Mesenteric fat pad (tissue), 1 donor: ENCODE results near the gene LMF1. TPM values are rescaled to one million over a fixed set of nuclear protein-coding genes. Genes with fewer than 3 reads are reported as not detected.
"Not testable (repeated sequence)": the region's sequence is repeated elsewhere in the genome, so short reads cannot be mapped to it uniquely, and the experiment has no call there.

Source experiments
- DNase-seq: peaks from one replicate; pipeline ENCODE4 v3.0.0-alpha.2; 2020; ENCODE audit warnings: low spot score
- total RNA-seq: library from RNA; stranded (reverse); fragmentation: NEBNext Ultra II Directional; extraction: Animal tissue kit (Norgen Biotek cat#: 25700); gene quantifications from one replicate; pipeline ENCODE4 v1.2.1, GENCODE V29; 2021
- donor health status: DM: yes; HTN: yes; CAD: no.

LMF1 gene
- total RNA-seq, 1 donor from 2014 or later: 16.0 TPM

DNA sequence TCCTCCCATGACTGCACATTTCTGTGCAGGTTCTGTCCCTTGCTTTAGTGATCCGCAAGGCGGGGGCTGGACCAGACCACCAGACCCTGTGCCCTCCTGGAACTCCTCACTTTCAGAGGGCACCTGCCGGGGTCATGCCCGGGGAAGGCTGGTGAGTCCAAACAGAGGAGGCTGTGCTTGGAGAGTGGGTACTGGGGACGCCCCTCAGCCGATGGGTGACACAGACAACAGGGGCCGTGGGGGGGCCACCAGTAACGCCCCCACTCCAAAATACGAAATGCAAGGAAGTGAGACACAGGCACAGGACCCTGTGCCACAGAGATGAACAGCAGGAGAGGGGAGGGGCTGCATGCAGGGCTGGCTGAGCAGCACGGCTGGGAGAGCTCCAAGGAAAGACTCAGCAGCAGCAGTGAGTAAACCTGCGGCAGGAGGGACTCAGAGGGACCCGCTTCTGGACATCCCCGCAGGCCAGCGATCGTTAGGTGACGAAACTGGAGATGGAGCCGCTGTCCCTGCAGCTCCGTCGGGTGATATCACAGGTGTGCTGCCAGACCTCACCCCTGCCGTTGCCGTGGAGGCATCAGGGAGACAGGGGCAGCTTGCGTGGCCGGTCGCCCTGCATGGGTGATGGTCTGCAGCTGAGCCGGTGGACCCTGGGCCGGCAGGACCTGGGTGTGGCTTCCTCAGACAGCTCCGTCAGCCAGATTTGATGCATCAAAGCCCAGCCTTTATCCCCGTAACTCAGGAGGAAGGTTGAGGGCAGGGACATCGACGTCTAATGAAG is 99.0 kb downstream of the LMF1 start:
- DNase-seq: no peak

DNA sequence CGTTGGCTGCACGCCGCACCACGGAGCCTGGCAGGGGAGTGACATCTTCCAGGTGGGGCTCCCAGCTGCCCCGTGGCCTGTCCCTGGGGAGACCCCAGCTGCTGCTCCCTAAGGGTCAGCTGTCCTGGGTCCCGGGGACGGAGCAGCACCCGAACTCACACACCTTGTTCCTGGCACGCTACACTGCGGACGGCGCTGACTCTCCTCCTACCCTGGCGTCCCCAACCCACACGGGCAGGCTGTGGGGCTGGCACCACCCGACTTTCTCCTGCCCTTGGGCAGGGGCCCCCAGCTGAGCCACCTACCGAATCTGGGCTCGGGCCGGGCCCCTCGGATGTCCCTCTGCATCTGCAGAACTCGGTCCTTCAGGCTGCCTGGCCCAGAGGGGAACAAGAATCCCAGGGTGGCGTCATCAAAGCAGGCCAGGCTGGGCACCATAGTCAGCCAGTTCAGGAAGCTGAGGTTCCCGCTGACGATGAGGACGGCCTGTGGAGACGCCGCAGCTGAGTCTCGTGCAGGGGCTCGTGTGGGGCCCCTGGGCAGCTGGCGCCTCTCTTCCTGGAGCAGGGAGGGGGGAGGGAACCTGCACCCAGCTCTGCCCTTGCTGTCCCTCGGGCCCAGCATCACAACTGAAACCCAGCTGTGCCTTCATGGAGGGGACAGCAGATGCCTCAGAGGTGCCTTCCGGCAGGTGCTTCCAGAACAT is 99.8 kb downstream of the LMF1 start:
- no peak for DNase-seq

DNA sequence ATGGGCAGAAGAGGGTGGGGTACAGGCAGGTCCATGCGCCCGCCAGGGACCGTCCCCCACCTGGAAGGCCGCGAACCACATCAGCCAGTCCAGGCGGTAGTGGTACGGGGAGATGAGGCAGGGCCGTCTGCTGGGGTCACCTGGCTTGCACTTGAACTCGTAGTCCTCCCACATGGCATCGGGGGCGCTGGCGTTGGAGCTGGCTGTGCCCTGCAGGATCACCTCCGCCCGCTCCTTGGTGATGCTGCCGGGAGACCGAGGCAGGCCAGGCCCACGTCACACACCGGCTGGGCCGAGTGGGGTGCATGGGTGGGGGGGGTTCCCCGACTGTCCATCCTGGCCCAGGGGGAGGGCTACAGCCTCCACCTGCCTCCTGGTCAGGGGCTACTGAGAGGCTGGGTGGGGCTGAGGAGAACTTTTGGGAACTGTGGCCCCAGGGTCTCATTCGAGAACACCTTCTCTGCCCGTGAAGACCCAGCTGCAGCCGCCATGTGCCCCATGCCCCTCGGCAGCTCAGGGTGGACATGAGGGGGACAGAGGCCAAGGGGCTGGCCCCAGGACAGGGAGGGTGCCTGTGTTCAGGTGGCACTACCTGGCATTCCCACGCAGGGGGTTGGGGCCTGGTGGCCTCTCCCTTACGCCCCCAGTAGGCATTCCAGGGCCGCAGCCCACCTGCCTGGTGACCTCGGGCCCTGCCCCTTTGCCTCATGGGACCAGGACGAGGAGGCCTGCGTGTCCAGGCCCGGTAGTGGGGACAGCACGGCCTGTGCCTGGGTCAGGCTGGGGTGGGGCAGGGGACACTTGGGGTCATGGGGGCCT is 100.8 kb downstream of the LMF1 start:
- DNase-seq: no peak

DNA sequence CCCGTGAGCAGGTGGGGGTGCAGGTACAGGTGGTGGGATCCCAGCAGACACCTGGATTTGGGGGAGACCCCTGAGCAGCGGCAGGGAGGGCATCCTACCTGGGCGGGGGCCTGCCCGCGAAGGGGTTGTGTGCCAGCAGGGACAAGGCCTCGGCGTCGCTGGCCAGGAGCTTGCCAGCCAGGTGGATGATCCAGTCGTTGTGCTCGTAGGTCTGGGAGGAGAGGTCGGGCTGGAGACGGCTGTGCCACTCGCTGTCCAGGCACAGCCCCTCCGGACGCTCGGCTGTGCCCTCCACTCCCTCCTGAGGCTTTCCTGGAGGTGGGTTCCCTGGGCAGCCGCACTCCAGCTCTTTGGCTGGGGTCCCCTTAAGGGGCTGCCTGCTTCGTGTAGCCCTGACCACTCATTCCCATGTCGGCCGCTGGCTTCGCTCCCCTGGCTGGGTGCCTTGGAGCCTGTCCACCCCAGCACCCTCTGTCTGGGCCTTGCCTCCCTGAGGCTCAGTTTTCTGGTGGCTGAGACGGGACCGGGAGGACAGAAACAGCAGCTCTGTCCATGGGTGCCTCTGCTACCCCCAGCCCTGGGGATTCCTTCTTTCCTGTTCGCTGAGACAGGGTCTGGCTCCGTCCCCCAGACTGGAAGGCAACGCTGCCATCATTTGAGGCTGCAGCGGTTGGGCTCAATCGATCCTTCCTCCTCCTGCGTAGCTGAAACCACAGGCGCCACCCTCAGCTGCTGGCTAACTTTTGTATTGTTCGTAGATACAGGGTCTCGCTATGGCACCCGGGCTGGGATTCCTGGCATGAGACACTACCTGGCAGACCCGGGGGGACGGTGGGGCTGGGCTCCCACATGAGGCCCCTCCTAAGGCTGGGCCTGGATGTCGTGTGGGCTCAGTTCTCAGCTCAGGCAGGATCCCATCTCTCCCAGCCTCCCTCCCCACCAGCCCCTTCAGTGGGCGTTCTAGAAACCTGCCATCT is 101.7 kb downstream of the LMF1 start:
- DNase-seq: no peak

DNA sequence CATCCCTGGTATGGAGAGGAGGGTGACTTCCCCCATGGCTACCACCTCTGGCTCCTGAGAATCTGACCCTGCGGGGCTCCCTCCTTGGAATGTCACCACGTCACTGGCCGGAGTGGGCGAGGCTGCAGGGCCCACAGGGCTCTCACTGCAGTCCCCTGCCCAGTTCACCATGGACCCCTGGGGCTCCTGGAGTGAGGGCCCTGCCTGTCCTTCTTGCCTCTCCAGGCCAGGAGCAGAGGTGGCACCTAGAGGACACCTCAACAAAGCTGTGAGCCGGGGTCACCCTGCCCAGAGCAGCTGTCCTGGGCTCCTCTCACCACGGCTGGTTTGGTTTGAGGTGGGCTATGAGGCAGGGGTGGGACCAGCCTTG is 102.4 kb downstream of the LMF1 start:
- DNase-seq: no peak

DNA sequence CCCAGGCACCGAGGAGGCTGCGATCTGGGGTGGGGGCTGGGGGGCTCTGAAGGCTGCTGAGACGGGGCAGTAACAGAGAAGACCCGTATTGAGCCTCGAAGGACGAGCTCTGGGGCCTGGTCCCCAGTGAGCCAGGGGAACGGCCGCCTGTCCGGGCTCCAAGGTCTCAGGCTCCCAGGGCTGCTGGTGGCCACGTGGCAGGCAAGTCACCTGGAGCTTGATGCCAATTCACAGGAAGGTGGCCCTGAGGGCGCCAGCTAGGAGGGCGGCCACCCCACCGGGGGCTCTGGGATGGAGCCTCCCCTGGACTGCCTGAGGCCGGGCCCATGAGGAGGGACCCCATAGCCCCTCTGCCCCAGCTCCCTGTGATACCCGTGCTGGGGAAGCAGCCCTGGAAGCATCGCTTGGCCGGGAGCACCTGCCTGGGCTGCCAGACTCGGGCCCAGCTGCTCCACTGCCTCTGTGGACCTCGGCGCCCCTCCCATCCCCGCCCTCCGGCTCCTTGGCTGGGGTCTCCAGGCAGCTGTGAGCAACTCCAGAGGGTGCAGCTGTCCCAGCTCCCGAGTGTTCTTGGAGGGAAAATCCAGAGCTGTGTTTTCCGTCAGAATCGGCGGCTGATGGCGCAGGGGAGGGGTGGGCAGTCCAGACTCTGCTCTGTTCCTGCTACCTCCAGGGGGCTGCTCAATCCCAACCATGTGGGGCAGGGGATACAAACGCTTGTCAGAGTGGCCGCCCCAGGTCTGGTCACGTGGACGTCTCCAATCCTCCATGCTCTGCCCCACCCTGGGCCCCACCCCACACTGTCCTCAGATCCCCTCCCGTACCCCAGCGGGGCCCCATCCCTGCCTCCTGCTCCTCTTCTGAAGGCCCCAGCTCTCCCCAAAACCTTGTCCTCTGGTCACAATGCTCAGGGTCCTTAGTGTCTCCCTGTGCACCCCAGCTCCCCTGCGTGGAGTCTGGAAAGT is 103.1 kb downstream of the LMF1 start:
- no peak for DNase-seq

DNA sequence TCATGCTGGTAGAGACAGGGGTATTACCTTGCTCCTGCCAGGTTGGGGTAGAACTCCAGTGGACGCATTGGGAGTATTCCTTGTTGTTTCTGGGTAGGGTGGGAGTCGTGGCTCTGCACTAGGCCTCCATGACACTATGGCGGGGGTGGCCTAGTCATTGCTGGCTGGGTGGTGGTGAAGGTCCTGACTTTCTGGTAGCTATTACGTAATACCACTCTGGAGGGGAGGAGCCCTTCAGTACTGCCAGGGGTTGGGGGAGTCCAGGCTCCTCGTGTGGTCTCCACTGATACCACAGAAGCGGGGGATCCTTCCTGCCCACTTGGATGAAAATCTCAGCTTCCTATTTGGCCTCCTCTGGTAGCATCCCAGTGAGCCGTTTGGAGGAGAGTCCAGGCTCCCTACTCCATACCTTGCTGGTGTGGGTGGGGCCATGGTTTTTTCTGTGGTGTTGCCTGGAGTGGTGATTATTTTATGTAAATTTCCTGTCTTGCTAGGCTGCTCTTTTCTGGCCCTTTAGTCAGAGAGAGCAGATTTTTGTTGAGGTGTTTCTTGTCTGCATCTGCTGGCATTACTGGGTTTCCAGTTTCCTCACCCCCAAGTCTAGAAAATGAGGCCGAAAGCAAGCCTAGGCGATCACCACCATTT is 104.4 kb downstream of the LMF1 start:
- DNase-seq: no peak

DNA sequence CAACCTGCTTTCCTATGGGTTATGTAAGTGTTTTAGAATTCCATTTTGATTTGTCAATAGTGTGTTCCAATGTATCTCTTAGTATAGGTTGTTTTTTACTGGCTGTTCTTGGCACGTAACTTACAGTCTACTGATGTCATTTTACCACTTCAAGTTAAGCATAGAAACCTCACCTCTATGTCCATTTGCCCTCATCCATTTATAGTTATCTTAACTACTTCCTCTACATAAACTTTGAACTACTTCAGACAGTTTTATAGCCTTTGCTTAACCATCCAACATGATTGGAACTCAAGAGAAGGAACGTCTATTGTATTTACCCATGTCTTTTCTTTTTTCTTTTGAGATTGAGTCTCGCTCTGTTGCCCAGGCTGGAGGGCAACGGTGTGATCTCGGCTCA is 105.8 kb downstream of the LMF1 start:
- DNase-seq: no peak

DNA sequence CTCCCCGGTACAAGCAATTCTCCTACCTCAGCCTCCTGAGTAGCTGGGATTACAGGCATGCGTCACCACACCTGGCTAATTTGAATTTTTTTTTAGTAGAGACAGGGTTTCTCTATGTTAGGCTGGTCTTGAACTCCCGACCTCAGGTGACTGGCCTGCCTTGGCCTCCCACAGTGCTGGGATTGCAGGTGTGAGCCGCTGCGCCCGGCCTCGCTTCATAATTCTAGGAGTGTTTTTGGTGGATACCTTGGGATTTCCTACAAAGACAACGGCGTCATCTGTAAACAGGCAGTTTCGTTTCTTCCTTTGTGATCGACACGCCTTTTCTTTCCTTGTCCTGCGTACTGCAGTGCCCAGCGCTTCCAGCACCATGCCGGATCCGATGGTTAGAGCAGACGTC is 109.3 kb downstream of the LMF1 start:
- no peak for DNase-seq

DNA sequence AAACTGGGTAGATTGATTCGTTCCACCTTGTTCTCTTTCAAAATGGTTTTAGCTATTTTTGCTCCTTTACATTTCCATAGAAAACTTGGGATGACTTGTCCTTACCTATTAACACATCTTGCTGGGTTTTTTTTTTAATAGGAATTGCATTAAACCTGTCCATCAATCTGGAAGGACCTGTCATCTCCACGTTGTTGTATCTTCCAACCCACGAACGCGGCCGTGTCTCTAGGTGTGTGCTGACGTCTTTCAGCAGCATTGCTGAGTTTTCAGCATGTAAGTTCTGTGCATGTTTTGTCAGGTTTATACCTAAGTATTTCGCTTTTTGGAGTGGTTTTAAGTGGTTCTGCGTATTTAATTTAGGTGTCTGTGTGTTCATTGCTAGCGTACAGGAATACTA is 109.9 kb downstream of the LMF1 start:
- DNase-seq: no peak

DNA sequence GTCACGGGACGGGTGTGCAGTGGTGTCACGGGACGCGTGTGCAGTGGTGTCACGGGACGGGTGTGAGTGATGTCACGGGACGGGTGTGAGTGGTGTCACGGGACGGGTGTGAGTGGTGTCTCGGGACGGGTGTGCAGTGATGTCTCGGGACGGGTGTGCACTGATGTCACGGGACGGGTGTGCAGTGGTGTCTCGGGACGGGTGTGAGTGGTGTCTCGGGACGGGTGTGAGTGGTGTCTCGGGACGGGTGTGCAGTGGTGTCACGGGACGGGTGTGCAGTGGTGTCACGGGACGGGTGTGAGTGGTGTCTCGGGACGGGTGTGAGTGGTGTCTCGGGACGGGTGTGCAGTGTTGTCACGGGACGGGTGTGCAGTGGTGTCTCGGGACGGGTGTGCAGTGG is 111.8 kb downstream of the LMF1 start:
- not testable (repeated sequence) for DNase-seq

DNA sequence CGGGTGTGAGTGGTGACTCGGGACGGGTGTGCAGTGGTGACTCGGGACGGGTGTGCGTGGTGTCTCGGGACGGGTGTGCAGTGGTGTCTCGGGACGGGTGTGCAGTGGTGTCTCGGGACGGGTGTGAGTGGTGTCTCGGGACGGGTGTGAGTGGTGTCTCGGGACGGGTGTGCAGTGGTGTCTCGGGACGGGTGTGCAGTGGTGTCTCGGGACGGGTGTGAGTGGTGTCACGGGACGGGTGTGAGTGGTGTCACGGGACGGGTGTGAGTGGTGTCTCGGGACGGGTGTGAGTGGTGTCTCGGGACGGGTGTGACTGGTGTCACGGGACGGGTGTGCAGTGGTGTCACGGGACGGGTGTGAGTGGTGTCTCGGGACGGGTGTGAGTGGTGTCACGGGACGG is 112.3 kb downstream of the LMF1 start:
- not testable (repeated sequence) for DNase-seq

DNA sequence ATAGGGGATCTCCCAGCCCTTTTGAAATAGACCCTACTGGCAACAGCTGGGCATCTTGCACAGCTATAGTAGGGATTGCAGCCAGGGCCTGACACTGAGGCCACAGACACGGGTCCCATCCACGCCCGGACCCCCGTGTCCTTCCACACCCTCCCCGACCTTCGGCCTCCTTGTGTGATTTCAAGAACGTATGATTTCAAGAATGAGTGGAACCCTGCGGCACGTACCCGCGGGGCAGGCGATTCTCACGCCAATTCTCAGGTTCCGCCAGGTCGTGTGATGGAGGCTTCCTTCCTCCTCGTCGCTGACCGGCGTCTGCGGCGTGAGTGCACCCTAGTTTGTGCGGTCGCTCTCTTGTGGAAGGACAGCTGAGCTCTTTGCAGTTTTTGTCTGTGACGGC is 114.0 kb downstream of the LMF1 start:
- no peak for DNase-seq

DNA sequence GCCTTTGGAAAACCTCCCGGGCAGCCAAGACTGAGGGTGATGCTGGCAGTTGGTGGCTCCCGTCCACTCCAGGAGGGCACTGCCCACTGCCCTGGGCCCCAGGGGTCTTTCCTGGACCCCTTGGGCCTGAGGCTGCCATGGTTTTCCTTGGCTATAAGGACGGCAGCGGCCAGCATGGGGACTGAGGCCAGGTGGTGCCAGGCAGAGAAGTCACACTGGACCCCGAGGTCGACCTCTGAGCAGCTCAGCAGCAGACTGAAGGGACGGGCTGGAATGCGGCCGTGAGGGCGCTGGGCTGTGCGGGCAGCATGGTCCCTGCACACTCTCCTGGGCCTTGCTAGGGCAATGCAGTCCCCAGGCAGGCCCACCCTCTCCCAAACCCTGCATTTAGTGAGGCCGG is 114.7 kb downstream of the LMF1 start:
- no peak for DNase-seq

DNA sequence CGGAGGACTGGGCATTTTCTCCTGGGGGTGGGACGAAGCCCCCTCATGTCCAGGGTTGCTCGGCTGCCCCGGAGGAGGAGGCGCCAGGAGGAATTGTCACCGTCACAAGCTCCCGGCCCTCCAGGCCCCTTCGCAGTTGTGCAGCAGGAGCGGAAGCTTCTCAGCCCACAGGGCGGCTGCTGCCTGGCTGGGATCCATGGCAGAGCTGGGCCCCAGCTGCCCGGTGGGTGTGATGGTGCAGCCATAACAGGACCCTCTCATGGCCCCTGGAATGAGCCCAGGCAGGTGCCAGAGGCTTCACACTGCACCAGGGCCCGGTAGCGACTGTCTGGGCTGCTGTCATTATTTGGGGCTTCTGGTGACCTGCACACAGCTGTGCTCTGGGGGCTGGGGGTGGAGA is 115.3 kb downstream of the LMF1 start:
- no peak for DNase-seq

DNA sequence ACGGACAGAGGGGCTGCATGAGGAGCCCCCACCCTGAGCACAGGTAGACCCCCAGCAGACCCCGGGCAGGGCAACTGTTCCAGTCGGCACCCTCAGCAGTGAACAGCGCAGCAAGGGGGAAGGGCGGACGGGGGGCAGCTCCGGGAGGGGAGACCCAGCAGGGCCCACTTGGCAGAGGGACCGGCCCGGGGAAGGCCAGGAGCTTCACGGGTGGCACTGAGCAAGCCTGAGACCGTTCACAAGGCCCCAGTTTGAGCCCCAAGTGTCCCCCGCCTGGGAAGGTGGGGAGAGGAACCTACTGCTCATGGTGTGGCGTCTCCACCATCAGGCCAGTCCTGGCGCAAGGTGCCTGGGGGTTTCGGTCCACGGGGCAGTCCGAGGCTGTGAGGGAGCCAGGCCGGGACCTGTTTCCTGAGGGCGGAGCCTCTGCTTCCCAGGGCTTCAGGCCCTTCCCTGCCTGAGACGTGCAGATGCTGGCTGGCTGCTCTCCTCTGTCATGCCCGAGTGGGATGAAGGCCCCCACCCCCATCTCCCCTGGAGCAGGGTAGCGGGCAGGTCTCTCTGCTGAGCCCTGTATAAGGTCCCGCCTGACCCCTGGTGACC is 115.9 kb downstream of the LMF1 start:
- no peak for DNase-seq

DNA sequence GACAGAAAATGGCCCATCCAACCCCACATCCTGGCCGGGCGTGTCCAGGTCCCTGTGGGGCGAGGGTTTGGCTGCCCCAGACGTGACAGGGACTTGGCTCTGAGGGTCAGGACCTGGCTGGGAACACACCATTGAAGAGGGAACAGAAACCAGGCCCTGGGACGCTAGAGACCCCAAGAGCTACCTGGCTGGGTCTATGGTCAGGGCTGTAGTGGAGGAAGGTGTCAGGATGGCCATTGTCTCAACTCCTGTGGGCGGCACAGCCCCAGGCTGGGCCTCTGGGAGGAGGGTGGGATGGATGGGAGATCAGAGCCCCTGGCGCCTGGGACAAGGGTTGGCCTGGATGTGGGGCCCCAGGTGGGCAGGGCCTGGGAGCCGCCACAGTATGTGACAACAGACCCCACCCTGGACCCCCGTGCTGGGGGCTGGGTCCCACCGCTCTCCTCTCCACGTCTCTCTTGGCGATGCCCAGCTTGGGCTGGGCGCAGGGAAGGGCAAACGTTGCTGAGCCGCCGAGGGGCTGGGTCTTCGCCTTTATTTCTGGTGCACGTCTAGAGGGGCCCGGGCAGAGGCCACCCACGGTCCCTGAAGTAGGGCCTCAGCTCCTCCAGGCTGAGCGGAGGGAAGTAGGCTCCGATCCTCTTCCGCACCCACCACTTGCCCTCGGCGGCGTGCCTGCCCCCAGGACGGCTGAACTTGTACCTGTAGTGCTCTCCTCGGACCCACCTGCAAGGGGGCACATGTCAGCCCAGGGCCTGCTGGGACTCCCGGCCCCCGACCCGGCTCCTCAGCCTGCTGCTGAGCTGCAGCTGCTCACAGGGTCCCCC is 116.6 kb downstream of the LMF1 start:
- DNase-seq: no peak

DNA sequence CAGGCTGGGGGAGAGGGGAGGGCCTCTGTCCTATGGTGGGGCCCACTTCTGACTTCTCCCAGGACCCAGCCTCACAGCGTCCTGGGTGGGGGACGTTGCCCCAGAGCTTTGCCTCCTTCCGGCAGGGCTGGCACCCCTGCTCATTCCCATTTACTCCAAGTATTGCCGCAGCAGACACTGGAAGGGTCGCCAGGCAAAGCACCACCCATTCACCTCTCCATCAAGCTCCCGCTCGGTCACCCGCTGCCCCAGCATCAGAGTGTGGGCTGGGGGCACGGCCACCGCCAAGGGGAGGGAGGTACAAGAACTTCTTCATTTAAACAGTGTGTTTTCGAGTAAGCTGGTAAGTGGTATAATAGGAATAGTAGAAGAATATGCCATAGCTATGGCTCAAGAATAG is 117.5 kb downstream of the LMF1 start:
- no peak for DNase-seq
